ENCODE data around the gene BIRC7. TPM values are rescaled to one million over a fixed set of nuclear protein-coding genes. Genes with fewer than 3 reads are reported as not detected.

The BIRC7 gene
- total RNA-seq, 1 donor from 2014 or later: 0.12 TPM

GRCh38 chr20:63224412-63225081, 11.2 kb upstream of the BIRC7 start:
- no peak for DNase-seq (ENCODE audit: extremely low read depth, low read depth, low spot score)

GRCh38 chr20:63225082-63225454, 10.6 kb upstream of the BIRC7 start:
- DNase-seq (ENCODE audit: extremely low read depth, low read depth, low spot score): no peak

DNA sequence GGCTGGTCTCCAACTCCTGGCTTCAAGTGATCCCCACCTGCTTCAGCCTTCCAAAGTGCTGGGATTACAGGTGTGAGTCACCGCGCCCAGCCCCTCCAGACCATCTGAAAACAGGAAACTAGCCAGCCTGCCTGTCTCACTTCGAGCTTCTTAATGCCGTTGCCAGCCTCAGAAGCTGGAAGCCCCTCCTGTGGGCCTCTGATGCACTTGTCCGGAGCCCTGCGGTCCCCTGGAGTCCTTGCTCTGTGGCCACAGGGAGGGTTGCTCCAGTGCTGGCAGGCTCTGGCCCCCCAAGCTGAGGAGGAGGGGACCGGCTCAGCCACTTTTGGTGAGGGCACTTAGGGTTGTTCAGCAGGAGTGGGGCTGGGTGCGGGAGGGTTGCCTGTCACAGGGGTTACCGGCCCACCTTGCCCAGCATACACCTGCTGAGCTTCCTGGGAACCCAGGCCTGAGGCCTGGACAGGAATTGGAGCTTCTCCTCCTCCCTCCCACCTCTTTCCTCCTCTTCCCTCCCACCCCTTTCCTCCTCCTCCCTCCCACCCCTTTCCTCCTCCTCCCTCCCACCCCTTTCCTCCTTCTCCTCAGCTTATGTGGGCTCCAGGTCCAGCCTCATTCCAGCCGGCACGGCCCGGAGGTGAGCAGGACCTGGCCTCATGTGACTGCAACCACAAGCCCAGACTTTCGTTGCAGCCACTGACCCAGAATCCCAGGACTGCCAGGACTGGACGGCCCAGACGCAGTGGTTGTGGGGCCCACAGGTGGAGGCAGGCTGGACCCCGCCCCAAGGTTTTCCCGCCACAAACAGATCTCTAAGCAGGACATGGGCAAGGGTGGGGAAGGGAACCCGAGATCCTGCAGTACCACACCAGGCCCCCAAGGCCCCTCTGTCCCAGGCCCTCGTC, 9.4 kb upstream of the BIRC7 start:
- DNase-seq (ENCODE audit: extremely low read depth, low read depth, low spot score): no peak

DNA sequence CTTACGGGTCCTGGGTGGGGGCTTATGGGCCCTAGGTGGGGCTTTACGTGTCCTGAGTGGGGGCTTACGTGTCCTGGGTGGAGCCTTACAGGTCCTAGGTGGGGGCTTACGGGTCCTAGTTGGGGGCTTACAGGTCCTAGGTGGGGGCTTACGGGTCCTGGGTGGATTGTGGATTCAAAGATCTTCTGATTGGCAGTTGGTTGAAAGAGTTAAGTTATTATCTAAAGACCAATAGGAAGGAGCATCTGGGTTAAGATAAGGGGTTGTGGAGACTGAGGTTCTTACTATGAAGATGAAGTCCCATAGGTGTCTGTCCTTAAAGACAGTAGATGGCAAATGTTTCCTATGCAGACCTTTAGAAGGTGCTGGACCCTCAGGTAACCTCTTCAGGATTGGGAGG, 8.4 kb upstream of the BIRC7 start:
- DNase-seq (ENCODE audit: extremely low read depth, low read depth, low spot score): no peak

GRCh38 chr20:63228806-63229205, 6.9 kb upstream of the BIRC7 start:
- no peak for DNase-seq (ENCODE audit: extremely low read depth, low read depth, low spot score)

- DNase-seq (ENCODE audit: extremely low read depth, low read depth, low spot score): no peak
Measured at GRCh38 chr20:63230800-63231268, 4.9 kb upstream of the BIRC7 start.

- DNase-seq (ENCODE audit: extremely low read depth, low read depth, low spot score): no peak
Measured at GRCh38 chr20:63232235-63233060, 3.3 kb upstream of the BIRC7 start.

DNA sequence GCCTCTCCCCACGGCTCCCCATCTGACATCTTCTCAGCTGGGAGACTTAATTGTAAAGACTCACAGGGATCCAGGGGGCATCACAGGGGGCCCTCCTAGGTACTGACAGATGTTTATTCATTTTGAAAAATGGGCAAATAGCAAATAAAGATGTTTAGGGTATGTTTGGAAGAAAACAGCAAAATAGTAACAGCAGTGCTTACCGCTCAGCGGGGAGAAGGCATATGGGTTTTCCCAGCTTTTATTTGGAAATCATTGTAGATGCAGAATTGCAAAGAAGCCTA, 2.7 kb upstream of the BIRC7 start:
- no peak for DNase-seq (ENCODE audit: extremely low read depth, low read depth, low spot score)

DNA sequence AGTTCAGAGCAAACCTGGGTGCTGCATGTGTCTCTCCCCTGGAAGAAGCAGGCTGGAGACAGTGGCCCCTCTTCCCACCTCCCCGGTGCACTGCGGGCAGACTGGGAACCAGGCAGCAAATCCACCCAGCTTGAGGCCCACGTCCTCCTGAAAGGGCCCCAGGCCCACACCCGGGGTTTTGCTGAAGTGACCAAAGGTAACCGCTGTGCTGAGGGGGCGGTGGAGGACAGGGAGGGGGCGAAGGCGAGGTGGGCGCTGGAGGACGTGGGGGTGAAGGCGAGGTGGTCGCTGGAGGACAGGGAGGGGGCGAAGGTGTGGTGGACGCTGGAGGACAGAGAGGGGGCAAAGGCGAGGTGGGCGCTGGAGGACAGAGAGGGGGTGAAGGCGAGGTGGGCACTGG, 1.8 kb upstream of the BIRC7 start:
- DNase-seq (ENCODE audit: extremely low read depth, low read depth, low spot score): no peak

DNA sequence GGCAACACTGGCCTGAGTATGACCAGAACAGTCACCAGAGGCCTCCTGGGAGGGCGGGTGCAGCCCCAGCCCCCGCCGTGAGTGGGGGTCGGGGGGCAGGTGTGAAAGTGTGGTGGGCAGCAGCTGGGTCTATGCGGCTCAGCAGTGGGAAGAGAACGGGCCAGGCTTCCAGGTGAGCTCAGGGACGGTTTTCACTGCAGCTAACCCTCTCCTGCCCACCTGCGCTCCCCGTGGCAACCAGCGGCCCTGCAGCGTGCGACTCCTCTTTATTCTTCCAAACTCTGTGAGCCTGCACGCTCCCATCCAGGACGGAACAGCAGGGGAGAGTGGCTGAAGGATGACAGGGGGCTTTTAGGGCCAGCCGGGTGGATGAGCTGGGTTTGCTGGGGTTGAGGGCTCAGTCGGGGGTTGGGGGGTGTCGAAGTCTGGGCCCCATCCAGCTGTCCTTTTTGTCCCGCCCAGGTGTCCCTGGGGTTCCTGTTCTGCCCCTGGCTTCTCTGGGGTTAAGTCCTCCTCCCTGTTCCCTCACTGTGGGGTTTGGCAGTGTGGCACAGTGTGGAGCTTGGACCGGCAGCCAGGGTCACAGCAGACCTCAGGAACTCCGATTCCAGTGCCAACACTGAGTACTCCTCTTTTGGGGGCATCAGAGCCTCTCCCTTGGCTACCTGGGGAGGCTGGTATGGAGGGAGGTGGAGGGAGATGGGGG, 859 bp upstream of the BIRC7 start:
- DNase-seq (ENCODE audit: extremely low read depth, low read depth, low spot score): no peak

- DNase-seq (ENCODE audit: extremely low read depth, low read depth, low spot score): no peak
Measured at GRCh38 chr20:63236116-63236837, 572 bp downstream of the BIRC7 start.

DNA sequence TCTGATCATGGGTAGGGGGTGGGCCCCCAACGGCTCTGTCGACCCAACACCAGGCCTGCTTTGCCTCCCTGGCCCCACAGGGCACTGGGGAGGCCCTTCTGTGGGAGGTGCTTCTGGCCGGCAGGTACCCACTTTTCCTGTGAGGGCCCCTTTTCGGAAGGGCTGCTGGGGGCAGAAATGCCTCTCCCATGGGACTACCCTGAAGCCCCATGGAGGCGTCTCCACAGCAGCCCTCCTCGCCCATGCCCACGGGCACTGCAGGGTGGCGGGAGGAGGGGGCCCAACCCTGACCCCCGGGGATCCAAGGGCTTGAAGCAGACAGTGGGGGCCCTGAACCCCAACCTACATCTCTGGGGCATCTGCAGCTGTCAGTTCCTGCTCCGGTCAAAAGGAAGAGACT, 2.3 kb downstream of the BIRC7 start:
- DNase-seq (ENCODE audit: extremely low read depth, low read depth, low spot score): no peak

- no peak for DNase-seq (ENCODE audit: extremely low read depth, low read depth, low spot score)
Measured at GRCh38 chr20:63238514-63239125, 2.9 kb downstream of the BIRC7 start.

GRCh38 chr20:63239431-63239830, 3.7 kb downstream of the BIRC7 start:
- DNase-seq (ENCODE audit: extremely low read depth, low read depth, low spot score): no peak

- no peak for DNase-seq (ENCODE audit: extremely low read depth, low read depth, low spot score)
Measured at GRCh38 chr20:63240004-63240403, 4.3 kb downstream of the BIRC7 start.

DNA sequence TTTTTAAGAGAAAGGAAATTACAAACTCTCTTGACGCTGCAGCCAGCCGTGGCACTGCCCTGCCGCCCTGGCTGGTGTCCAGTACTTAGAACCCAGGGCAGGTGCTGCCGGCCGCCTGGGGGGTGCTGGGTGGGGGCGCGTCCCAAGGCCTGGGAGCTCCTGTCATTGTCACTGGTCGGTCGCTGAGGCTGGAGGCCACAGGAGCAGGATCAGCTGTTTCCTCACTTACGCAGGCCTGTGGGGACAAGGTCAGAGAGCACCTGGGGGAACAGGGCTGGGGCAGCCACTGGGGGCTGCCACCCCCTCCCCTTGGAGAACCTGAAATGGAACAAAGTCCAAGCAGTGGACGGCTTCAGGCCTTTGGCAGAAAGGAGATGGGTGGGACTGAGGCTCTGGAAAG, 5.6 kb downstream of the BIRC7 start:
- DNase-seq (ENCODE audit: extremely low read depth, low read depth, low spot score): no peak

- no peak for DNase-seq (ENCODE audit: extremely low read depth, low read depth, low spot score)
Measured at GRCh38 chr20:63242736-63243135, 7.0 kb downstream of the BIRC7 start.

- no peak for DNase-seq (ENCODE audit: extremely low read depth, low read depth, low spot score)
Measured at GRCh38 chr20:63243604-63244247, 8.0 kb downstream of the BIRC7 start.

GRCh38 chr20:63244468-63244867, 8.8 kb downstream of the BIRC7 start:
- no peak for DNase-seq (ENCODE audit: extremely low read depth, low read depth, low spot score)
